Activated CD4-positive, CD25-positive, alpha-beta regulatory T cell (primary cell): Measurements from ENCODE around the gene SCG3.

ENCODE experiments used
- DNase-seq, 4 experiments: peaks; one replicate each; lab custom pipeline; 2025; lab: John Stamatoyannopoulos, UW

SCG3 gene

DNA sequence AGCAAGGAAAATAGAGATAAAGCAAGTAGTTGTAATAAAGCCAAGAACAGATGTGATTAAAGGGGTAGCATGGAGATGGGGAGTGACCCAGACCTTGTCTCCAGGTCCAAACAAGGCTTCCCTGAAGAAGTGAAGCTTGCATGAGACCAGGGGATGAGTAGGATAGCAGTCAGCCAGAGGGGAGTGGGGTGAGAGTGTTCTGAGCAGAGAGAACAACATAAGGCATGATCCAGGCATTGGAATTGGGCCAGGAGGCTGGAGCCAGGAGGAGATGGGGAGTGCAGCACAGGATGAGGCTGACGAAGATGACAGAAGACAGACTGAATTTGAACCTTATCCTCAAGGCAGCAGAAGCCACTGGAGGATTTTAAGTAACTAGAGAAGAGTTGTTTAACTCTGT, 77.3 kb downstream of the SCG3 start:
- no peak for DNase-seq

- DNase-seq, result no peak
Measured at GRCh38 chr15:51759557-51760070, 78.3 kb downstream of the SCG3 start.

GRCh38 chr15:51760805-51761204, 79.5 kb downstream of the SCG3 start:
- no peak for DNase-seq

DNA sequence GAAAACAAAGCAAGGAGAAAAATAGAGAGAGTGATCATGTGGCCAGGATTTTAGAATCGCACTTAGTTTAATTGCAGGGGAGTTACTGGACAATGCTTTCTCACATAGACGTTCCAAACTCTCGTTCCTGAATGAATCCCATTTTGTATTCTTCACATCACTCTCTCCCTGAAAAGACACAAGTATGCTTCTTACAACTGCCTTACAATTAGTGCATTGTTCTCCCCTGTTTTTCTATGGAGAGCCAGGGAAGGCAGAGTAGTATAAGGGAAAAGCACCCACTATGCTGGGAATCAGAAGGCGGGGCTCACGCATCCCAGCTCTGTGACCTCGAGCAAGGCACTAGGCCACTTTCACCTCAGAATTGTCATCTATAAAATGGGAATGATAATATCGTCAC, 84.4 kb downstream of the SCG3 start:
- no peak for DNase-seq

GRCh38 chr15:51766341-51766740, 85.0 kb downstream of the SCG3 start:
- no peak for DNase-seq

DNA sequence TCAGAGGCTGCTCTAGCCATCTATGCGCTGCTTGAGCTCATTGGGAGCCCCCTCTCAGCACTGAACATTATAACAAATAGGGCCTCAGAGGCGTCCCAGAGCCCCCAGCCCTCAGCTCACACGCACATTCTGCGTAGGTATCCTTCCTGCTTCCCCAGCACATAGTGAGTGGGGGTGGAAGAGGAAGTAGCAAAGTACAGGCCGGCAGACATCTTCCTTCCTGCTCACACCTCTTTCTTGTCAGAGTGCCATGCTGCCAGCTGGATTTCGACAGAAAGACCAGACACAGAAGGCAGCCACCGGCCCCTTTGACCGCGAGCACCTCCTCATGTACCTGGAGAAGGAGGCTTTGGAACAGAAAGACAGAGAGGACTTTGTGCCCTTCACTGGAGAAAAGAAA, 86.7 kb downstream of the SCG3 start:
- no peak for DNase-seq
